ENCODE results near the gene AHCYL1.

AHCYL1 gene

DNA sequence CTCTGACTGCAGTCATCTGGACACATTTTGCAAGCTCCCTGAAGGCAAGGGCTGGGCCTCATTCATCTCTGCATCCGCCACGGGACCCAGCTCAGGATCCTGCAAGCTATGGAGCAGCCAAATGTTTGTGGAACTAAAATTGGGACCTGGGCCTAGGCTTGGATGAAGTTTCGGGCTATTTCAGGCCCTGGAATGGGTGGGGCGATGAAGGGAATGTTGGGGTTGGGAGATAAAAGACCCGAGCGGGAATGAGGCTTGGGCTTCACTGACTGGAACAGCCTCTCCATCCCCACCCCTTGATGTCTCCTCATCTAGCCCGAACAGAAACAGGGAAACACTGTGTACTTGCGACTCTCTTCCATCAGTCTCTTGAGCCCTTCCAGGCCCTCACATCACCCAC is 7.3 kb upstream of the AHCYL1 start:
- DNase-seq = no peak

DNA sequence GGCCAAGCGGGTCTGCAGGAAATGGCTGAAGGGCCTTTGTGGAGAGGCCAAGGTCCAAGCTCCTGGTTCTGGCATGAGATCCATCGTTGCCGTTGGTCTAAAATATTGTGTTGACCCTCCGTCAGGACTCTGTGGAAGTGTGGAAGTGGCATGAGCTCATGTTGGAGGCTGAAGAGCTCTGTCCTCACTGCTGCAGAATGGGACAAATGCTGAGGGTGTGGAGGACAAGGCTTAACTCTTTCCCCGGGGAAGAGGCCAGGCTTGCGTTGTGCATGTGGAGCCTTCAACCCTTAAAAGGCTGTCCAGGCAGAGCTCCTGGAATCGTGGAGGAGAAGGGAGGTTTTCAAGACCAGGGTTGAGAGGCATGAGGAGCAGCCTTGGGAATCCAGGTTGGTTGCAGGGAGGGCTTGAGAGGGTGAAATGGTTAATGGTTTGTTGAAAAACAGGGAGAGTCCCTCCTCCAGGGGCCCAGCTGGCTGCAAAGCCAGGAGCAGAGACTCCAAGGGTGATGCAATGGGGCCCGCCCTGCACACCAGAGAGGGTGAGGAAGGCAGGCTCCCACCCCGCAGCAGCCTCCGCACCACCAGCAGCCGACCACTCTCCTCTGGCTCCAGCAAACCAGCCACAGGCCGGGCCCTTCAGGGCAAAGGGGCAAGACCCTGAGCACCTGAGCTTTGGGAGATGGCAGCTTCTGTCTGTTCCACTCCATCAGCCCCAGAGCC is 6.7 kb upstream of the AHCYL1 start:
- no peak for DNase-seq

DNA sequence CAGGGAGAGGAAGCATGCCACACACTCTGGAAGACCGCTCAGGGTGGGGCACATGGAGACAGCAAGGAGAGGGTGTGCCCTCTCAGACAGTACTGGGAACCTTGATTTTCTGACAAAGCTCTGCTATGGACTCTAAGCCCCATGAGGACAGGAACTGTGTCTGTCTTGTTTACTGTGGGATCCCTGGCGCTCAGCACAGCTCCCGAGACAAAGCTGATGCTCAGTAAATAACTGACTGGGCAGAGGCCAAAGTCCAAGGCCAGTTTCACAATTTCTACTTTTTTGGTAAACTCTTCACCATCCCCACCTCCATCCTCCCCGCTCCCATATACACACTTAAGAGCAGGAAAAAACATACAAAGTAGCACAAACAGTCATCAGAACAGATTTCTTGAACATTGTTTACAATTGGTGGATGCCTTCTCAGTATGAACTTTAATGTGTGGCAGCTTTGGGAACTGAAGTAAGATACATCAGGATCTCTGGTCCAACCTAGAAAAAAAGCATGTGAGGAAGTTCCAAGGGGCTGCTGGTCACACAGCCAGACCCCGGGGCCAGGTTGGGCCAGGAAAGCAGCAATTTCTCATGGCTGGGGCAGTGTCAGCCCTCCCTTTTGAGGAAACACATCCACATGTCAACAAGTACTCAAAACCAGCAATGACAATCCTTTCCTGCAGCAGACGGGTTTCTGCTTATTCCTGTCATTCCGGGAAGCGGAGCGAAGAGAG is 5.6 kb upstream of the AHCYL1 start:
- no peak for DNase-seq

DNA sequence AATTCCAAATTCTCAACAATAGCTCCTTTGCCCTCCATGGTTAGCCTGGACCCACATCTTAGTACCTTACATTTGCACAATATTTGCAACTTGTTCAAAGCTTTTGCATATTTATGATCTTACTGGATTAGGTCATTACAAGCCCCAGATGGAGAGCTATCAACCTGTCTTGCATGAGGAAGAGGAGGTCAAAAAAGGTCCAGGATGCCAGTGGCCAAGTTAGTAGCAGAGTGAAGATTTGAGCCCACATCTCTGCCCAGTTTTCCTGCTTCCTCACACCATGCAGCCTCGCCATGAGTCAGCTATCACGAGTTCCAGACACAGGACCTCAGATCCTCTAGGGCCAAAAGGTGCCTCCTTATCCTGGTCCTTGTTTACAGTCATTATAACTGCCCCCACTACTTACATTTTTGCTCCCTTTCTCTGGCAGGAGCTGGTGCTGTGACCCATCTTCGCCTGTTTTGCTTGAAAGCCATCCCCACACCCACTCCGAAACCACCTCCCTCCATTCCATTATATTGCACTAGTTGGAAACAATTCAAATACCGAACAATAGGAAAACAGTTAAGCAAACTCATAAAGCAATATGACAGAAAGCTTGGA is 5.0 kb upstream of the AHCYL1 start:
- no peak for DNase-seq

DNA sequence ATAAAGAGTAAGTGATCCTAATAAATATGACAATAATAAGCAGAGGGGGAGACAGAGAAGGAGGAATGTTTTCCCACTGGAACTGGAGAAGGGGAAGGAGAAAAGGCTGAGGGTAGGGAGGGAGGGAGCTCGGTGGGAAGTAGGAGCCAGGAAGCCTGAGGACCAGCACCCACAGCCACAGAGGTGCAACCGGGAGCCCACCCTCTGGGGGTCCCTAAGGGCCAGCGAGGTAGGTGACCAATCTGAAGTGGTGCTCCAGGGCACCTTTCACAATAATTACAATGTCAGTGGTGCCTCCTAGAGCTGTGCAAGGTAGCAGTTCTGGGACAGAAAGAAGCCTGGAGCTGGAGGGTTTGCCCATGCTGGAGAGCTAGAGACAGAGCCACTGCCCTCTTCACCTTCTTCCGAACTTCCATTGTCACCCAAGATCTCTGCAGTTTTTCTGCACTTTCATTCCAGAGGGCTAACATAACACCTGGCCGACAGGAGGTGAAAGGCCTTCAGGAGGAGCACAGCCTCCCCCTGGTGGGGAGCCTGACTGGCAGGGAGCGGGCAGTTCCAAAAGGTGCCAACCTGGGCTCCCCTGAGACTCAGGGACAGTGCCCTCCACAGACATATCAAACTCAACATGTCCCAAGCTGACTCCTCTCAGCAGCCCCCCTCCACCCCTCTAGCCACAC is 4.1 kb upstream of the AHCYL1 start:
- DNase-seq = no peak

DNA sequence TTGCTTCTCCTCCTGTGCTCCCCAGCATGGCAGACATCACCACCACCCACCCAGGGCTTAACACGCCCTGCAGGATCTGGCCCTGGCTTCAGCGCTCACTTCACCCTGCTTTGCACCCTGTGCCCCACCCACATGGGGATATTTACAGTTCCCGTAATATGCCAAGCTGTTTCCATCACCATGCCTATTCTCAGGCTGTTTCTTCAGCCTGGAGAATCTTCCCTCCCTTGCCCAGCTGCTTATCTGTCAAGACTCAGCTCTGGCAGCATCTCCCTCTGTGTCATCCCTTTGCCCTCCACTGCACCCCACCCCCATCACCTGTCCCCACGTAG is 3.6 kb upstream of the AHCYL1 start:
- DNase-seq = no peak

GRCh38 chr1:109983380-109984189 is 980 bp upstream of the AHCYL1 start:
- DNase-seq = no peak

- DNase-seq = no peak
These were observed 442 bp upstream of the AHCYL1 start for GRCh38 chr1:109984190-109984455.

DNA sequence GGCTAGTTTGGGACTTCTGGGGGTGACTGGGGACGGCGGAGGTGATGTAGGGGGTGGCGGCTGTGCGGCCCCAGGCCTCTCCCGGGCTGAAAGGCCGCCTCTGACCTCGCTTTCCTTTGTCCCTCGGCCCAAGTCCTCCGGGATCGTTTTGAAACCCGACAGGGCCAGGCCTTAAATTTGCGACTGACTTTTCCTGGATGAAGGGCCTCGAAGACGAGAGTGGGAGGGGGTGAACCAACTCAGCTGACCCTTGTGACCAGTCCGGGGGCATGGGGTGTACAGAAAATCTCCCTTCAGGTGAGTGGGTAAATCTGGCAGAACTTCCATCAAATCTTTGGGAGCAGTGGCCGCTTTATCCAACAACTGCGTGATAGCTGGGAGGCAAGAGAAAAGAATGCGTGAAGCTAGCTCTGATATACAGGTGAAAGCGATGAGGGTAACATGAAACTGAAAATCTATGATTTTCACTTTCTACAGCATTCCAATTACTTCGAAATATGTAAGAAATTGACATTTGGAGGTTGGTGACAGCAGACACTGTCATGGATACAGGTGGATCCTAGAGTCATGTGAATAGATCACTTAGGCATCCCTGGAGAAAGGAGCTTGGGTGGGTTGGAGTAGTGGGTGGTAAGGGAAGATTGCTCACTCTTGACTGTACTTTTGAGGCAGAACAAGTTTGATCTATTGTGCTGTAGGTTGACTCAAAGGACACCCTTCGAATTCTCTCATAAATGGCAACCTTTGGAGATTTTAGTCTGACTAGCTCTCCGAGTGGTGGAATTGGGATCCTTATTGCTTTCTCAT is 885 bp downstream of the AHCYL1 start:
- DNase-seq = peak; percentile 5

- no peak for DNase-seq
These were observed 1.5 kb downstream of the AHCYL1 start for GRCh38 chr1:109986054-109986444.

DNA sequence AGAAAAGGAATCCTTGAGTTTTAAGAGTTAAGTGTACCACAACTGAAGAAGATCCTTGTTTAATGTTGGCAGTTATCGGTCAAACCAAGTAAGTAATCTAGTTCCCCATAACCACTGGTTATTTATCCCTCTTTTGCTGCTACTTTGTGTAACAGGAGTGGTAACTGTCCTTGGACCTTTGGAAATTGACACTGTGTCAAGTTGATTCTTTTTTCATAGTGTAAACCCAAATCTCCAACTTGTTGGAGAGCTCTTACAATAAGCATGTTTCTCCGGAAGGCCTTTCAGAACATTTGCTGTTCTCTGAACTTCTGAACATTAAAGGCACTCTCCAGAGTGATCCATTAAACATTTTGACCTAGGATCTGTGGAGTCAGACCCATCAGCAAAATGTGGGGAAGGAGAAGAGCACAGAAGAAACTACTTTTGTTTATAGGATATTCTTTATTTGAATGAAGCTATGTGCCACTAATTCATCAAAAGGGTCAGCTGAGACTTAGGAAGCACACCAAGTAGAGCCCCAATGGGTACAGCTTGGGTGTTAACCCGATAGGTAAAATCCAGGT is 3.9 kb downstream of the AHCYL1 start:
- no peak for DNase-seq

DNA sequence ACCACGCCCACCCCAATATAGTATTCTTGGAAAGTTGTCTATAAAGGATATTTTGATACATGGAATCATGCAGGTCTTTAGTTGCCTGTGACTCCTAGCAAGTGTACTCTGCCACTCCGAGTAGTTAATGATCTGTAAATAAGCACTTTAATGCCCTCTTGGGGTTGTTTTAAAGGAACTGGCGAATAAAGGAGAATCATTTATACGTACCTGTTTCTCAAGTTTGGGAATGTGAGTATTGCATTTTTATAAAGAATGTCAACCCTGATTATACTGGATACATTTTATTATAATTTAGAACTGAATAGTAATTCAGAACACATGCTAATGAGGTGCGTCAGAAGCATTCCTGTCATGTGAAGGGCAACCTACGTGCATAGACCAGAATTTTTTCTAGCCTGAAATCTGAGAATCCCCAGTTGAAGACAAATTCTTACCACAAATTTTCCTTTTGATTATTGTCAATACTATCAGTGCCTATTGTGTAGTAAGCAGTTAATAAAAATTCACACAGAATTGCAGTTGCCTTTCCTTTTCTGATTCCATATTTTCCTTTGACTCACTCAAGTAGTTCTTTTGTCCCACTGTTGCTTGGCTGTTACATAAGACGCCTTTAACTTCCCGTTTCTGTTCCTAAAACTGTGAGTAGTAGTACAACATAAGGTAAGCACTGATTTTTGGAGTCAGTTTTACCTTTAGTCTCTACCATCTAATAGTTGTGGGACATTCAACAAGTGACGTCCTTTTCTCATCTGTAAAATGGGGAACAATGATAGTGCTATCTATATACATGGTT is 5.1 kb downstream of the AHCYL1 start:
- DNase-seq = no peak

DNA sequence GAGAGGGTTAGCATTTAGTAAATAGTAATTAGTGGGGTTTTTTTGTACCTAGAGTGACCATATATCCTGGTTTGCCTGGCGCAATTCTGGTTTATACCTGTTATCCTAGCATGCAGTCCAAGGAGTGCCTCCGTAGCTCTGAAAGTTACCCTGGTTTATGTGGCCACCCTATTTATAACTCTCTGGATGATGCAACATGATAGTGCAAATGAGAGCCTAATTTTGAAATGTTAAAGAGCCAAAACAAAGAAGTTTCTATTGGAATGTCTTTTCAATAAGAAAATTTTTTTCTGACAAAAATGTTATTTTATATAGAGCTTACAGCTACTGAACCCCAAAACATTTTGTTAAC is 5.7 kb downstream of the AHCYL1 start:
- DNase-seq = no peak

DNA sequence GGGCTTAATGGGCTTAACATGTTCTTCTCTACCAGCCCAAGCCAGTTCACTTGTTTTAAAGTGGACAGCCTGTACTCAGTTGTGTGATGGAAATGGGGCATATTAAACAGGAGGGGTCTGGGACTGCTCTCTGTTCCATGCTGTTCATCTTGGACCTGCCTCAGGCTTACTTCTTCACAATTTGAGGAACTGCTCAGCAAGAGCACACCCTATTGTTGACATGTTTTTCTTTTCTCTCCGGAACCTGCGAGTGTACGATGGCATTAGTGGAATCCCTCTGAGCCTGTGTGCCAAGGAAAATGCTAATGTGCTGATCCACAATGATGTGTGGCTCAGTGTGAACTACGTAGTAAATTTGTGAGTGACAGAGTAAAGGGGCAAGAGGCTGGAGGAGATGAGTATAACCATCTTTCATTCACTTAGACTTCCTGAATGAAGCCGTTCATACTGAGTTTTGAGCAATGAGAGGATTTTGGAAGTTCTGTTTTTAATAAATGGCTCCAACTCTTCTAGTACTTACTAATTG is 6.9 kb downstream of the AHCYL1 start:
- no peak for DNase-seq

GRCh38 chr1:109993885-109994284 is 9.3 kb downstream of the AHCYL1 start:
- no peak for DNase-seq

- no peak for DNase-seq
These were observed 10.1 kb downstream of the AHCYL1 start for GRCh38 chr1:109994654-109995053.

DNA sequence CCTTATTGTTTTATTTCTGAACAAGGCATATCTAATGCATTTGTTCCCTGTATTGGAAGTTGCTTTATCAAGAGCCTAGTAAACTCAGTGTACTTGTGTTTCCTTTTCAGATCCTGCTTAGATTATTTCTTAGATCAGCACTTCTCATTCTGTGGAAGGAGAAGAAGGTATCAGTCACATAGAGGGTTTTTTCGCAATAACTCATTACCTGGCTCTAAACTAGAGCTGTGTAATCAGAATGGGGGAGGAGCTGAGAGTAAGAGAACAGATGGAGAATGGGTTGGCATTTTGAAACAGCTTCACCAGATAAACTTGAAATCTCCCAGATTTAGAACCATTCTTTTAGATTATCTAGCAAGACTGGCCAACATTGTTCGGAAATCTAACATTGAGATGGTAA is 11.0 kb downstream of the AHCYL1 start:
- no peak for DNase-seq

- no peak for DNase-seq
These were observed 11.9 kb downstream of the AHCYL1 start for GRCh38 chr1:109996476-109996875.

DNA sequence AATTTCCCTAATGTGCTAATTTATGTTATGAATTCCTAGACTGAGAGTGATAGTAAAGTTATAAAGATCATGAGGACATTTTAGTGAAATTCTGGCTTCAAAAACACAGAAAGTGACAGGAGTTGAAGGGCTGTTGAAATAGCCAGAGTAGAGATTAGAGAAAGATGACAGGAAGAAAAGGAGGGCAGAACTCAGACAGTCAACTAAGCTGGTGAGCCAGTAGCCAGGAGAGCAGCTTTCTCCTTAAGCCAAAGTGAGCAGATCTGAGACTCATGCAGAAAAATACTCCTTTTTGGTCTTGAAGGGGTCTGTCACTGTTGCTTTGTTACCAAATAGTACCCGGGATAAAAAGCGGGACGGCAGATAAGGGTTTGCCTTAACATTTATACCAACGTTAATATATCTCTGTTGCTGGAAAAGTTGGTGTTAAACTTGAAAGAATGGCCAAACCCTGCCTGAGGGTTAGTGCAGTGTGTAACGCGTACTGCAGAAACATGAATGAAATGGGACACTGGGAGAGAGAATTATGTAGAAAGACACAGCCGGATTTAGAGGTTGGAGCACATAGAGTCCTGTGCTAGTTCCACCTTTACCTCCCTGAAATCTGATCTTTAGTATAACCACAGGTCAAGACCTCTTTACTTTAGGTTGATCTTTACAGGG is 12.8 kb downstream of the AHCYL1 start:
- DNase-seq = no peak

GRCh38 chr1:109997867-109998229 is 13.3 kb downstream of the AHCYL1 start:
- no peak for DNase-seq

GRCh38 chr1:110002695-110003094 is 18.1 kb downstream of the AHCYL1 start:
- no peak for DNase-seq
